HG02623 (cell line): ENCODE data around the gene SH3BP2.

Experiments
- ATAC-seq: cut with Tn5 transposase; IDR thresholded peaks from one replicate; pipeline ENCODE4 v1.9.1; 2021; ENCODE audit warnings: moderate library complexity; ENCODE audit not compliant: unreplicated experiment

Gene SH3BP2

DNA sequence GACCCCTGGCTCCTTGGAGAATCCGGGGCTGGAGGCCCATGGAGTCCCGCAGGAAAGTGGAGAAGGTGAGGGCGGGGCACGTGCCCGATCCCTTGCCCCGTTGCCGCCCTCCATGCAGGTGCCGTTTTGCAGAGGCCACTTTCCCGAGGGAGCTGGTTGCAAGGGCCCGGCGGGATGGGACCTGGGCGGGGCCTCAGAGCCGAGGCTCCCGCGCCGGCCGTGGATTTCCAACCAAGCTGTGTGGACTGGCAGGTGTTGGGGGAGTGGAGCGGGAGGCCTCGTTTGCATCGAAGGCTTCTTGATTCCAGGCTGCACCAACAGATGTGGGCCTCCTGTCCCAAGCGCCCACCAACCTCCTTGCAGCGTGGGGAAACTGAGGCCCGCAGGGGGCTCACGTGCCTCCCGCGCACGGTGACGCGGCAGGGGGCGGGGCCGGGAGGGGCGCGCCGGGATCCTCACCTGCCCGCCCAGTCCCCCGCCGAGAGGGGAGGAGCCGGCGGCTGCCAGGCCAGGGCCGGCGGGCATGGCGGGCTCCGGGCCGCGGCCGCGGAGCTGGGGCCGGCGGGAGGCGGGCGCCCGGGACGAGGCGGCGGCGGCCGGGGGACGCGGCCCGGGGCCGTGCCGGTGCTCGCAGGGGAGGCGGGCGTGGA is 24.9 kb downstream of the SH3BP2 start:
- ATAC-seq: no peak

DNA sequence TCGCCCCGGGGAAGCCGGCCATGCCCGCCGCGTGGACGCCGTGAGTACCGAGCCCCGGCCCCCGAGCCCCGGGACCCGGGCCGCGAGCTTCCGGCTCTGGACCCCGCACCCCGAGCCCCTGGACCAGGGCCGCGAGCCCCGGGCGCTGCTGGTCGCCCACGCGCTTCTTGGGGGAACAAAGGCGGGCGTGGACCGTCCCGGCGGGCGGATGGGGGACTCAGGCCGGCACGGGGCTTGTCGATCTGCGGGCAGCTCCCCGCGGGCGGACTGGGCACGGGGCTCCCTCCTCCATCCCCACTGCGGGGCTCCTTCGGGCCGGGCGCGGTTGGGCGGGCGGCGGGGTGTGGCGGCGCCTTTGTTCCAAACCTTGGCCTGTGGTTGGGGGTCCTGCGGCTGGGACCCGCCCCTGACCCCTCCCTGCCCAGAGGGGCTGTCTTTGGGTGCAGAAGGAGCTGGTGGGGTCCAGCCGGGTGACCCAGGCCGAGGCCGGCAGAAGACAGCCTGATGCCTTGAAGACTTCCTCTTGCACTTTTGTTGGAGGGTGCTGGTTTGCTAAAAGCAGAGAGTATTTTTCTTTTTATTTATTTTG is 25.6 kb downstream of the SH3BP2 start:
- ATAC-seq: no peak

DNA sequence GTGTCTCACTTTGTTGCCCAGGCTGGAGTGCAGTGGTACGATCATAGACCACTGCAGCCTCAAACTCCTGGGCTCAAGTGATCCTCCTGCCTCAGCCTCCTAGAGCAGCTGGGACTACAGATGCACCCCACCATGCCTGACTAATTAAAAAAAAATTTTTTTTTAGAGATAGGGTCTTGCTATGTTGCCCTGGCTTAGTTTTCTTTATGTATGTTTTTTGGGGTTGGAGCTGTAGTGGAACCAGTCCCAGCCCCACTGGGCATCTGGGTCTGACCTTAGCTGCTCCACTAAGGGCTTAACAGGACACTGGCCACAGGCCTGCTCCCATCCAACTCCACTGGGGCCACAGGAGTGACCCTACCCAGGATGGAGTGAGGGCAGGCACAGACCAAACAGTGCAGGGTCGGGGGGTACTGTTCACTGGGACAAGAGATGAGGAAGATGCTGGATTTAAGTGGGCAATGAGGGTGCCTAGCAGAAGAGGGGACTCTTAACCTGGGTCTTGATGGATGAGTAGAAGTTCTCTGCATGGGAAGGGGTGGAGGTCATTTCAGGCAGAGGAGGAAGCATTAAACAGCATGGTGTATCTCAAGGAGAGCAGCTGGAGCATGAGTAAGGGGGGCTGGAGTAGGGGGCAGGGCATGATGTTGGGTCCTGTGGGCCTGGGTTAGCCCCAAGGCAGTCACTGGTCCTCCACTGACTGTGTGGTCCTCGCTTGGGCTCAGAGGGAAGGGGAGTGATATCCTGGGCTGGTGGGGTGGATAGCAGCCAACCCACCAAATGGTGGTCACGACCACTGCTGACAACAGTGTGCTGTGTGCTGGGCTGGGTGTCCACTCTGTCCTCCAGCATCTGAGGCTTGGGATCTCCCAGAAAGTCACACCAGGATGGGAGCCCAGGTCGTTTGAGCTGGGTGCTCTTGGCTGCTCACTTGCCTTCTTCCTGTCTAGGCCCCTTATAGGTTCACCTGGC is 26.6 kb downstream of the SH3BP2 start:
- ATAC-seq: no peak

DNA sequence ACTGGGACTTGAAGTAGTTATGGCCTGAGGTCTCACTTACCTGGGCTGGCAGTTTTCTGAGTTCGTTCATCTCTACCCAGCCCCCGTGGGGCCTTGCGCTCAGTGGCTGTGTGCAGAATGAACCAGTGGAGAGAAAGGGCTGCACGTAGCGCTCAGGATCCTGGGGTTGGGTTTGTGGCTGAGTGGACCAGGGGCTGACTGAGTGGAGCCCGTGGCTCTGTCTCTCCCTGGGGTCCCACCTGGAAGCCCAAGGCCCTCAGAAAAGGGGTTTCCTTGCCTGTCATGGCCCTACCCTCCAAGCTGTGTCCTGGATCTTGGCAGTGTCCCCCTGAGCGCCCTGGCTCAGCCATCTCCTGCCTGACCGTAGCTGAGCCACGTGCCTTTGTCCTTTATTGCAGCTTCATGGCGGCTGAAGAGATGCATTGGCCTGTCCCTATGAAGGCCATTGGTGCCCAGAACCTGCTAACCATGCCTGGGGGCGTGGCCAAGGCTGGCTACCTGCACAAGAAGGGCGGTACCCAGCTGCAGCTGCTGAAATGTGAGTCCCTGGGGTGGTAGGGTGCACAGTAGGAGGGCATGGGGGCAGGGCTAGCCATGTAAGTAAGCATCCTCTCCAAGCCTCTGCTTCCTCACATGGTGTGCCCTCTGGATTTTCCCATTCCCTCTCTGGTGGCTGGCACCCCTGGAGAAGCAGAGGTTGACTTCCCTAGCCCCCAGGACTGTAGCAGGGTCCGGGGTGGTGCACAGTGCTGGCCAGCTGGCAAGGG is 27.5 kb downstream of the SH3BP2 start:
- no peak for ATAC-seq

DNA sequence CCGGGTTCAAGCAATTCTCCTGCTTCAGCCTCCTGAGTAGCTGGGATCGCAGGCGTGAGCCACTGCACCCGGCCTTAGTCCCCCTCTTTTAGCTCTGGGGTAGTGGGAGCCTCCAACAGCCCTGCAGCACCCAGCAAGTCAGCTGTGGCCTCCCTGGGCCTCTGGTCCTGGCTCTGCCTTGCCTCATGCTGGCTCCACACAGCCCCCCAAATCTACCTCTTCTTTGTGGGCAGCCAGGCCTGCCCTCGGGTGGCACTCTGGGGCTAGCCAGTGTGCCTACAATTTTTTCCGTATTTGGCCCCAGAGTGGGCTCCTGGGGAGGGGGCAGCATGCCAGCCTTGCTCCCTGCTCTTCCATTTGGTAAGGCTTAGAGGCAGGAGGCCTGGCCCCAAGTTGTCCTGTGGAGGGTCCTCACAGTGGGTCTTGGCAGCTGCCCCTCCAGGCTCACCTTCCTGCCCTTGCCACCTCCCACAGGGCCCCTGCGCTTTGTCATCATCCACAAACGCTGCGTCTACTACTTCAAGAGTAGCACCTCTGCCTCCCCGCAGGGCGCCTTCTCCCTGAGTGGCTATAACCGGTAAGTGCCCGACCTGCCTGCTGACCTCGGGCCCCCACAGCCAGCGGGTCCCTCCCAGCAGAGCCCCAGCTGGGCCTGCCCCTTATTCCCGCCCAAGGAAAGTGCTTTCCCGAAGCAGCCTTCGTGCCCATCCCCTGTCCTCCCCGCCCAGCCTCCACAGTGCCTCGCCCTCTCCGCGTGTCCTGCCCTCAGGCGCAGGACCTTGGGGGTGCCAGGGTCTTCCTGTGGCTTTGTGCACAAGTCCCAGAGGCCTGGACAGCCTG is 29.8 kb downstream of the SH3BP2 start:
- ATAC-seq: no peak

DNA sequence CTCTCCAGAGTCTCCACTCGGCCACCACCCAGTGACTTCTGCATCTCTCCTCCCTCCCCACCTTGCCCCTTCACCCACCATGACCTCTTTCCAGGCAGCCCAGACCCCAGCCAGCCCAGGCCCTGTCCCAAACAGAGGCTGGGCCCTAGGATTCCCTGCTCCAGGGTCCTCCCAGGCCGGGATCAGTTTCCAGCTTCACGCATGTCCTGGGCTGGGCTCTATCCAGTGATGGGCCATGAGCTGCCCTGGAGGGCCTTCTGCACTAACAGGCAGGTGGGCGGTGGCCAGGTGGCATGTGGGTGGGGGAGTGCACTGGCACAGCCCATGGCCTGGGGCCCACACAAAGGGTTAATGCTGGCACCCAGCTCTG is 30.4 kb downstream of the SH3BP2 start:
- ATAC-seq: no peak

DNA sequence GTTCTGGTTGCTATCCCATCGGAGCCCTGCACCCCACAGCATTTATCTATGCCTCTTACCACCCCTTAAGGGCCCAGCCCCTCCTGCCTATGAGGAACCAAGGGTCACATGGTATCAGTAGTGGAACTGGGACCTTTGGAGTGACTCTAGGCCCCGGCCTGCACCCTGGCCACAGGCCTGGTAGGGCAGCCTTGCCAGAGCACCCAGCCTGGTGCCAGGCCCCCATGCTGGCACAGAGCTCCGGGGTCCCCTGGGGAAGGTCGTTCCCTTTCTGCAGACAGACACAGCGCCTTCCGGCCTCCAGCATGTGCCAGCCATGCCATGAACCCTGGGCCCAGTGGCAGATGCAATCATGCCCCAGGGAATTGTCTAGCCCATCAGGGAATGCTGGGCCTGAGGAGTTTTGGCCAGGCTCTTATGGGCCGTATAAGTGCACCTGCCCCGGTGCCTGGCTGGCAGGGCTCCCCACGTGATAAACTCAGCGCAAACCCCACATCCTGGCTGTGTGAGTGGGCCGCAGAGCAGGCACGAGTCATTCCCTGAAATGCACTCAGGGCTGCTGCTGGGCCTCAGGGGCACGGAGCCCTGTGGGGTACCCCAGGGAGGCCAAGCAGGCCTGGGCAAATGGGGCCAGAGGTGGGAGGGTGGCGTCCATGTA is 30.9 kb downstream of the SH3BP2 start:
- ATAC-seq: no peak

DNA sequence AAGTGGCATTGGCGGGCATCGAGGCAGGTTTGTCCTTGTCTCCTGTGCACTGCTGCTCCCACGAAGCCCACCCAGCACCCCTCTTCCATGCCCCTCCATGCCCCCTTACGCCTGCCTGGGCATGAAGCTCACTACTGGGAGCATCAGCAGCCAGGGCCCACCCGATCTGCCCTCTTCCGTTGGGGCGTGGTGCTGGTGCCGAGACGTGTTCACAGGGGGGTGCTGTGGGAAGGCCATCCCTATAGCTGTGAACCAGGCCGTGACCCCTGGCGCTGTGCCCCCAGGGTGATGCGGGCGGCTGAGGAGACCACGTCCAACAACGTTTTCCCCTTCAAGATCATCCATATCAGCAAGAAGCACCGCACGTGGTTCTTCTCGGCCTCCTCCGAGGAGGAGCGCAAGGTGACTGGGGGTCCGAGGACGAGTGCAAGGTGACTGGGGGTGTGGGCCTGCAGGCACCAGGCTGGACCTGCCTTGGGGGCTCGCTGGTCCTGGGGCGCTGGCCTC is 31.5 kb downstream of the SH3BP2 start:
- no peak for ATAC-seq

DNA sequence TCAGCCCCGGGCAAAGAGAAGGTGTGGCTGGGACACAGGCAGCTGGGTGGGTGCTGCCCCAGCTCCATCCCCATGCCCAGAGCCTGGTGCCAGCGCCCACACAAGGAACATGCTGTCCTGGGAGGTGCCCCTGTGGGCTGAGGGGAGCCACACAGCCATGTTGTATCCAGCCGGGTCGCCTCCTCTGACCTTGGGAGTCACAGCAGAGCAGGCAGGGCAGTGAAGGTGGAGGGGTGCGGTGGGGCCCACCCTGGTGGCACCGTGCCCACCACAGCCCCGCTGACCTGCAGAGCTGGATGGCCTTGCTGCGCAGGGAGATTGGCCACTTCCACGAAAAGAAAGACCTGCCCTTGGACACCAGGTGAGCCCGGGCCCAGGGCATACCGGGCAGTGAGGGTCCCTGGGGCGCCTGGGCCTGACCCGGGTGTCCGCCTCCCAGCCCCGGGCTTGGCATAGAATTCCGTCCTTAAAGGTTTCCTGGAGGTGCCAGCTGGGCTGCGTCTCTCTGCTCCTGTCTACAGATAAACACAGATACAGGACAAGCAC is 32.0 kb downstream of the SH3BP2 start:
- ATAC-seq: no peak

DNA sequence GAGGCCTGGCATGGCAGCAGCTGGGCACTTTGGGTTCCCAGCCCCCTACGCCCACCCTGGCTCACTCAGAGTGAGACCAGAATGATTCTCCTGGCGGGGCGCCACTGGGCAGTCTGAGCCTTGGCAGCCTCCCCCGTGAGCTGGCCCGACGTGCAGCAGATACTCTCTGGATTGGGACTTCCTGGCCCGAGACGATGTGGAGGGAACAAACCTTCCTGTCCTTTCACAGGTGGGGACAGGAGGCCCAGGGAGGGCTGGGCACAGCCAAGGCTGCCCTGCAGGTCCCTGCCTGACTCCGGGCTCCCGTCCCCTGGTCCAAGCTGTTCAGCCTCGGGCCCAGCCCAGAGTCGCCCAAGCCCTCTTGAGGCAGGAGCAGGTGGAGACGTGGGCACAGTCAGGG is 32.9 kb downstream of the SH3BP2 start:
- ATAC-seq: no peak

DNA sequence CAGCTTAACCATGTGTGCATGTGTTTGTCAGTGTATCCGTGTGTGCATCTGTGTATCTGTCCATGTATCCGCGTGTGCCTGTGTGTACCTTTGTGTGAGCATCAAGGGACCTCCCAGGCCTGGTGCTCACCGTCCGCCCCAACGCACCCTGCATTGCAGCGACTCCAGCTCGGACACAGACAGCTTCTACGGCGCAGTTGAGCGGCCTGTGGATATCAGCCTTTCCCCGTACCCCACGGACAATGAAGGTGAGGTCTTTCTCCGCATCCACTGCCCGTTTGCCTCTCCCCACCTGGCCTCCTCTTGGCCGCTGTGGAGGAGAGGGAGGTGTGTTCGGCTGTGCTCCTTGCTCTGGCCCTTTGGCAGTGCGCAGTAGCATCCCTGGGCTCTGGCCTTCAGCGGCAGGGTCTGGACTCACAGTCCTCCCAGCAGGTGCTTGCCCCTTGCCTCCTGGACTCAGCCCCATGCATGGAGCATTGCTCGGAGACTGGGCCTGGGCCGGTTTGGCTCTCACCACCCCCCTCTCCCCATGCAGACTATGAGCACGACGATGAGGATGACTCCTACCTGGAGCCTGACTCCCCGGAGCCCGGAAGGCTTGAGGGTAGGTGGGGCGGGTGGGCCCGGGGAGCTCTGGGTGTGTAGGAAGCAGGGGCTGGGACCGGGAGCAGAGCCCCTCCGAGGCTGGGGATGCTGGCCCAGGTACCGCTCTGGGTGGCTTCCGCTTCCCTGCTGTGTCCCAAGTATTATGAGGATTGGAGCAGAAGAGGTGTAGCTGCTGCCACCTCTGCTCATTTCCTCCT is 34.4 kb downstream of the SH3BP2 start:
- no peak for ATAC-seq

DNA sequence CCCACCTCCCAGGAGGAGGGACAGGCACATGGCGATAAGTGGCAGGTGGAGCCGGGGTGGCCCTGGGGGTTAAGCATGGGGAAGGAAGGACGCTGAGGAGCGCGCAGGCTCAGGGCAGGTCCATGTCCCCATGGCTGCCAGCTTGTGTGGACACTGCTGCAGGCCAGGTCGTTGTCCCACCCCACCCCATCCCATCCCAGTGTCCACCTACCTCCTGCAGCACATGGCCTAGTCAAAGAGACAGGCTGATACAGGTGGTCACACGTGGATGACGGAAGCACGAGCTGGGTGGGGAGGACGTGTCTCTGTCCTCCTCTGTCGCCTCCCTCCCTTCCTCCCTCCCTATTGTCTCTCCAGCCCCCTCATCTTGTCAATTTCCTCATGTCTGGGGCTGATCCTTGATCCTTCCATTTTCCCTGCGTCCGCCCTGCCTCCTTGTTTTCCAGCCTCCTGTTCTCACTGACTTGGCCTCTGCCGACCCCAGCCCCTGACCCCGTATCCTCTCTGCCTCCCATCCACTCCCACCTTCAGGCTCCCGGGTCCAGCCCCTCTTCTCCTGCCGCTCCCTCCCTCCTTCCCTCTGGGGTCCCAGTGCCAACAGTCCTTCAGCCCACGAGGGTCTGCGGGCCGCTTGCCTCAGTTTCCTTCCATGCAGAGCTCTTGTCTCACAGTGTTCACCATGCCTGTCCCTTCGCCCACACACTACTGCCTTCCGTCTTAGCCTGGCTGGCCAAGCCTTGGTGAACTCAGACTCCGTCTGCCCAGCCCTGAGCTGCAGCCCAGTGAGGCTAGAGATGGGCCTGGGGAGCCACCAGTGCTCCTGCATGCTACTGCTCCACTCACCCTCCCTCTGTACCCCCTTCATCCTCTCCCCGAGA is 35.2 kb downstream of the SH3BP2 start:
- no peak for ATAC-seq

DNA sequence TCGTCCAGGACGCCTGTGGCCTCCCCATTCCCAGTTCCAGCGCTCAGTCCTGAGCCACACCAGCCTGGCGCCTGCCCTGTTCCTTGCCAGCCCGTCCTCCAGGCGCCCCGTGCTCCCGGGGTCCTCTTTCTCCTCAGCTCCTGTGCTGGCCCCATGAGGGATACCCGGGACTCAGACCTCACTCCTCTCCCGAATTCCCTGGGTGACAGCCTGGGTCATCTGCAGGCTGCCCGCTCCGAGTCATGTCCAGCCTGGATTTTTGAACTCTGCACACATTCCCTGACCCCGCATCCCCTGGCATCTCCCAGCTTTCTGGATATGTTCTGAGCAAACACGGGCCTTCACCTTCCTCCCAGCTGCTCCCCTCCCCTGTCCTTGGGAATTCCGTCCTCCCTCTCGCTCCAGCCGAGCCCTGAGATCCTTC is 35.9 kb downstream of the SH3BP2 start:
- no peak for ATAC-seq

DNA sequence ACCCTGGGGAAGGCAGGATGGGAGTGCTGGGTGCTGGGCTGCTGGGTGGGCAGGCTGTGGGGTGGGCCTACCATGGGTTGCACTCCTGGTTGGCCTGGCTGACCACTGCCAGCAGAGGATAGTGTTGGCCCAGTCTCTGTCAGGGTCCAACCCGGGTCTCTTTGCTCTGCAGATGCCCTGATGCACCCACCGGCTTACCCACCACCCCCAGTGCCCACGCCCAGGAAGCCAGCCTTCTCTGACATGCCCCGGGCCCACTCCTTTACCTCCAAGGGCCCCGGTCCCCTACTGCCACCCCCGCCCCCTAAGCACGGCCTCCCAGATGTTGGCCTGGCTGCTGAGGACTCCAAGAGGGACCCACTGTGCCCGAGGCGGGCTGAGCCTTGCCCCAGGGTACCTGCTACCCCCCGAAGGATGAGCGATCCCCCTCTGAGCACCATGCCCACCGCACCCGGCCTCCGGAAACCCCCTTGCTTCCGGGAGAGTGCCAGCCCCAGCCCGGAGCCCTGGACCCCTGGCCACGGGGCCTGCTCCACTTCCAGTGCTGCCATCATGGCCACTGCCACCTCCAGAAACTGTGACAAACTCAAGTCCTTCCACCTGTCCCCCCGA is 36.5 kb downstream of the SH3BP2 start:
- no peak for ATAC-seq

DNA sequence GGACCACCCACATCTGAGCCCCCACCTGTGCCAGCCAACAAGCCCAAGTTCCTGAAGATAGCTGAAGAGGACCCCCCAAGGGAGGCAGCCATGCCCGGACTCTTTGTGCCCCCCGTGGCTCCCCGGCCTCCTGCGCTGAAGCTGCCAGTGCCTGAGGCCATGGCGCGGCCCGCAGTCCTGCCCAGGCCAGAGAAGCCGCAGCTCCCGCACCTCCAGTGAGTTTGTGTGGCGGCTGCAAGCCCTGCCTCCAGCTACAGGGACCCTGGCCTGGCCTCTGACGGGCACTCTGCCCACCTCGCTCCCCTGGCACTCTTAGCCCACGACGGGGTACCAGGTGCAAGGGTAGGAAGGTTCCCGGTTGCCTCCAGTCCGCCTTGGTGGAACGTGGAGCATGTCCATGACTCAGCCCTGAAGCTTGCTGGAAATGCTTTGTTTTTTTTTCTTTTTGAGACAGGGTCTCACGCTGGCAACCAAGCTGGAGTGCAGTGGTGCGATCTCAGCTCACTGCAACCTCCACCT is 37.1 kb downstream of the SH3BP2 start:
- ATAC-seq: no peak

DNA sequence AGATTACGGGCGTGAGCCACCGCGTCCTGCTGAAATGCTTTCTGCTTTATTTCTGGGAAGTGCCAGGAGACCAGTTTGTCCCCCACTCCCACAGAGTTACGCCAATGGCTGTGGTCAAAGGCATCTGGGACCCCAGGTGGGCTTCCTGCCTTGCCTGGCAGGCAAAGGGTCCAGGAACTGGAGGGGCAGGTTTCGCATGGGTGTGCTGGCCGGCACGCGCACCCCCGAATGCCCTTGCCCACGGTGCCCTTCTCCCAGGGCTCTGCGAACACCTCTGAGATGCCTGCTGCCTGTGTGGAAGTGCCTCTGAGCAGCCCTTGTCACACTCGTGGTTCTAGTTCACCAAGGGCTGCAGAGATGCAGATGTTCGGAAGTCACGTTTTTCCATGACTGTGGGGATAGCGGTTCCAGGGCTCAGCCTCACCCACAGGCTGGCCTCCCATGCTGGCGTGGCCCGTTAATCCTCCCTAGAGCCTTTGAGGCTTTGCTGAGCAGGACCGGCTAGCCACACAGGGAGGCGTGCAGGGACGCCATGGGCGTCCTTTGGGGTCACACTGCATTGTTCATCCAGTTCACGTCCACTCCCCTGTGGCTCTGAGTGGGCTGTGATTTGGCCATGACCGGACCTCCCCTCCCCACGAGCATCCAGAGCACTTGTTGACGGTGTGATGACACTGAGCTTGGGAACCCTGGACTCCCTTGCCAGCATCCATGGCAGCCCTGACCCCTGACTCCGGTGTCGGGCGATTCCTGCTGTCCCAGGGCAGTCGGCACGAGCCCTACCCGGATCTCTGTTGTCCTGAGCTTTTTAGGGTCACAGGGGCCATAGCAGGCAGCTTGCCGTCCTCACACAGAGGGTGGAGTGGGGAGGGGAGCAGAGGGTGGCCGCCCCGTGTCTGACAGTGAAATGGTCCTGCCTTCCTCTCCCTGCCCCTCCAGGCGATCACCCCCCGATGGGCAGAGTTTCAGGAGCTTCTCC is 38.0 kb downstream of the SH3BP2 start:
- ATAC-seq: no peak
